GM18870 (cell line): Measurements from ENCODE around the gene PTGDS.

ENCODE experiments used
- ATAC-seq: cut with Tn5 transposase; IDR thresholded peaks from one replicate; pipeline ENCODE4 v1.9.1; 2021; ENCODE audit warnings: moderate library complexity; ENCODE audit not compliant: unreplicated experiment

The PTGDS gene

DNA sequence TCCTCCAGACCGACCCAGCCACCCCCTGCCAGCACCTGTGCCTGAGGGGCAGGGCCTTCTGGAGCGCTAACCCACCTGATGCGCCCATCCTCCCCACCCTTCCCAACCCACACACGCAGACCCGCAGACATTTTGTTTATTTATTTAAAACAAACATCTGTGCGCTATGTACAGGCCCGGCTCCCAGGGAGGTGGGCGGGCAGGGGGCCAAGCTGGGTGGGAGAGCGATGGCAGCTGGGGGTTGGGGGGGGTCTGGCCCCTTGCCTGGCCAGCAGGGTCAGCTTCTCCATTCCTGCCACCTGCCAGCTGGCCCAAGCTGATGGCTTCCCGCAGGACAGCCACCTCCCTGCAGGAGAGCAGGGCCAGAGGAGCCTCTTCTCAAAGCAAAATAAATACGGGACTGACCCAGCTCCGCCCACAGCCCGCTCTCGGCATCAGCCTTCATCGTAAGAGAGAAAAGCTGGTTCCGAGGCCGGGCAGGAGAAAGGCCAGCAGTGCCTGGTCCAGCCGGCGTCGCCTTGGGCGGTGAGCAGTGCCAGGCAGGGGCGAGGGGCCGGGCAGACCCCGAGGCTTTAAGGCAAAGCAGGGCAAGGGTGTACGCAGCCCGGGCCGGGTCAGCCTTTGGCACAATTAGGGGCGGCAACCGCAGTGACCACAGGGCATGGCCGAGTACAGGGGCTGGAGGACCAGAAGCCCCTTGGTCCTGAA lies 30.0 kb downstream of the PTGDS start:
- no peak for ATAC-seq

DNA sequence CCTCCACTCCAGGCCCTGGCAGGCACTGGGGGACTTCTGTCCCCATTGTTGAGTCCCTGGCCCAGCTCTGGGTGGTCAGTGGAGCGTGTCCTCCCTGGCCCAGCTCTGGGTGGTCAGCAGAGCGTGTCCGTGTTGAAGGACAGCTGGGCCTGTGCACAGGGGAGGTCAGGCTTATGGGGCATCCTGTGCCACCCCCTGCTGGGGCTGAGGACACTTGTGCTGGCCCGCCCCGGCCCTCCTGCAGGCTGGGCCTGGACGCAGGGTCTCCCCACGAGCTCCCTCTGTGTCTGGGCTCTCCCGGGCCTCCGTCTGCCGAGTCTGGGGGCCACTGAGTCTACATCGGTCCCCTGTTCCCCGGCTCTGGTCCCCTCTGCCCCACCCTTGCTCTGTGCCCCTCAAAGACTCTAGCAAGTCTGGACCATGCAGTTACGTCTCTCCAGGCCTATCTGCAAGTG lies 30.5 kb downstream of the PTGDS start:
- ATAC-seq: no peak

DNA sequence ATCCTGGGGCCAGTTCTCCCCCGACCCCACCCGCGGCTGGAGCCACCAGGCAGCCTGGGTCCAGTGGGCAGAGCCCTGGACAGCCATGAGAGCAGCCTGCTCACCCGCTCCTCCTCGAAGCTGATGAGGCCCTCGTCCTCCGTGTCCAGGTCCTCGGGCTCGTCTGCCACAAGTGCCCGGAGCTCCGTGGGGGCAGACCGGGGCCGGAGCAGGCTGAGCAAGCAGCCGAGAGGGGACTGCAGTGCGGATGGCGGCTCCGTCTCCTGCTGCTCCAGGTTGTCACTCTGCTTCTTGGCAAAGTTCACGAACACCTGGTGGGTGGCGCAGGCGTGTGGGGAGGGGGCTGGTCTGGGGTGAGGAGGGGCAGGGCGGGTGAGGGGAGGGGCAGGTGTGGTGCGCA lies 31.0 kb downstream of the PTGDS start:
- ATAC-seq: no peak

DNA sequence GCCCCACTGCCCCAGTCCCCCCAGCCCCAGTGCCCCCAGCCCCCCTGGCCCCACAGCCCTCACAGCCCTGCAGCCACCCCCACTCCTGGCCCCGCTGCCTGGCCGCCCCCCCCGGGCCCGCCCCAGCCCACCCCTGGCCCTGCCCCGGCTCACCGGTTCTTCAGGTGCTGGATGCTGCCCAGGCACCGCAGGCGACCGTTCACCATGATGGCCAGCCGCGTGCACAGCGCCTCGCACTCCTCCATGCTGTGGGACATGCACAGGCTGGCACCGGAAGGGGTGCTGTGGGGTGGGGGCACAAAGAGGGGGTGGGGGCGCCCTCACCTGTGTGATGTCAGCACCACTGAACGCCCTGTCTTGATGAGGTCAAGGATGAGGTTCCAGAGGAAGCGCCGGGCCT lies 31.9 kb downstream of the PTGDS start:
- ATAC-seq: no peak

DNA sequence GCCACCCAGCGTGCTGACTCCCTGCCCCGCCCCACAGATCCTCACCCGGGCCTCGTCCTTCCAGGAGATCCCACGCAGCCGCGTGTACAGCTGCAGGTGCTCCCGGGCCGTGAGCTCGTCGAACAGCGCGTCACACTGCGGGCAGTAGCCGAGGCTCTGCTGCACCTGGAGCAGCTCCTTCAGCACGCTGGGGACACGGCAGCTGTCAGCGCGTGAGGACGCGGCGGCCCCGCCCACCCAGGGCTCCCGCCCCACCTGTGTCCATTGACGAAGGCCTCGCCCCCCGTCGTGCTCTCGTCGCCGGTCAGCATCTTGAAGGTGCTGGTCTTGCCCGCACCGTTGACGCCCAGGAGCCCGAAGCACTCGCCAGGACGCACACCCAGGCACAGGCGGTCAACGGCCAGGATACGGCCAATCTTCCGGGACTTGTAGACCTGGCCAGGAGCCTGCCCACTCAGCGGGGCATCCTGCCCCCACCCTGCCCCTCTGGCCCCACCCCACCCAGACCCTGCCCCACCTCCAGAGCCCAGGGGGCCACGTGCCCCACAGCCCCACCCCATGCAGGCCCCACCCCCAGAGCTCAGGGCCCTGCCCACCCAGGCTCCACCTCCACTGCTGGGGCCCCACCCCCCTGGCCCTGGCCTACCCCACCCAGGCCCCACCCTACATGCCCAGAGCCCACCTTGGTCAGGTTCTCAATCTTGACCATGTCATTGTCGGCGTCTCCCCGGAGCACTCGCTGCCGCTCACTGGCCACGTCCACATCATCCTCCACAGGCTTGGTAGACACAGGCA lies 32.8 kb downstream of the PTGDS start:
- ATAC-seq: no peak

DNA sequence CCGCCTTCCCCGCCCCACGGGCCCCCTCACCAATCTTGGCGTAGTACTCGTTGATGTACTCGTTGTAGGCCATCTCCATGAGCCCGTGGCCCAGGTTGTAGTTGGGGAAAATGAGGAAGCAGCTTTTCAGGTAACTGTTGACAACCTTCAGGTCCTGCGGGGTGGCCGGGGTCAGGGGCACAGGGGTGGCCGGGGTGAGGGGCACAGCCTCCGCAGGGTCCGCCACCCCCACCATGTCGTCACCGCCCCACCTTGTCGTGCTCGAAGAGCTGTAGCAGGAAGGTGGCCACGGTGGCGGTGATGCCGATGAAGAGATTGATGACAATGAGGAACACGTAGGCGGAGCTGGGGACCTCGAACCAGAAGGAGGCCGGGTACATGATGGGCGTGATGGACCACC lies 33.9 kb downstream of the PTGDS start:
- no peak for ATAC-seq

DNA sequence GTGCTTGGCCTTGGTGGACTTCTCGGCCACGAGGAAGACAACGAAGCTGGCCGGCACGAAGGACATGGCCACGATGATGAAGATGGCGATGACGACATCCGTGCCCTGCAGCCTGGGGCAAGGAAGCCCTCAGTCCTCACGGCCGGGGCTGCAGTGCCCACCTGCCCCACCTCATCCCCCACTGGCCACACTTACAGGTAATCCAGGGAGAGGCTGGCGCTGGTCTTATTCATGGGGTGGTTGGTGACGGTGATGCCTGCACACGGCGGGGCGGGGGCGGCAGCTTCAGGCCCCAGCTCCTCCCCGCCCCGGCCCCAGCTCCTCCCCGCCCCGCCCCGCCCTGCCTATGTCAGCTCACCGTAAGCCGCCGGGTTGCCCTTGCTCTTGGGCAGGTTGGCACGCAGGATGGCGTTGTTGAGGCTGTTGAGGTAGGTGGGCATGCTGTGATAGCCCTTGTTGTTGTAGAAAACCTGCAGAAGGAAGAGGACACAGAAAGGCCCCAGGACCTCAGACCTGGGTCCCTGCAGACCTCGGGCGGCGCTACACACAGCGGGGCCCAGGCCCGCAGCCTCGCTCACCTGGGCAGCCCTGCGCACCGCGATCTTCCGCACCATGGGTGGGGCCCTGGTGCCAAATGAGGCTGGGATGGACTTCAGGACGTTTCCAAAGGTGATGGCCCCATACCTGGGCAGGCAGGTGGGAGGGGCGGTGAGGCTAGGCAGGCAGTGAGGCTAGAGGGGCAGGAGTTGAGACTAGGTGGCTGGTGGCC lies 34.8 kb downstream of the PTGDS start:
- no peak for ATAC-seq

DNA sequence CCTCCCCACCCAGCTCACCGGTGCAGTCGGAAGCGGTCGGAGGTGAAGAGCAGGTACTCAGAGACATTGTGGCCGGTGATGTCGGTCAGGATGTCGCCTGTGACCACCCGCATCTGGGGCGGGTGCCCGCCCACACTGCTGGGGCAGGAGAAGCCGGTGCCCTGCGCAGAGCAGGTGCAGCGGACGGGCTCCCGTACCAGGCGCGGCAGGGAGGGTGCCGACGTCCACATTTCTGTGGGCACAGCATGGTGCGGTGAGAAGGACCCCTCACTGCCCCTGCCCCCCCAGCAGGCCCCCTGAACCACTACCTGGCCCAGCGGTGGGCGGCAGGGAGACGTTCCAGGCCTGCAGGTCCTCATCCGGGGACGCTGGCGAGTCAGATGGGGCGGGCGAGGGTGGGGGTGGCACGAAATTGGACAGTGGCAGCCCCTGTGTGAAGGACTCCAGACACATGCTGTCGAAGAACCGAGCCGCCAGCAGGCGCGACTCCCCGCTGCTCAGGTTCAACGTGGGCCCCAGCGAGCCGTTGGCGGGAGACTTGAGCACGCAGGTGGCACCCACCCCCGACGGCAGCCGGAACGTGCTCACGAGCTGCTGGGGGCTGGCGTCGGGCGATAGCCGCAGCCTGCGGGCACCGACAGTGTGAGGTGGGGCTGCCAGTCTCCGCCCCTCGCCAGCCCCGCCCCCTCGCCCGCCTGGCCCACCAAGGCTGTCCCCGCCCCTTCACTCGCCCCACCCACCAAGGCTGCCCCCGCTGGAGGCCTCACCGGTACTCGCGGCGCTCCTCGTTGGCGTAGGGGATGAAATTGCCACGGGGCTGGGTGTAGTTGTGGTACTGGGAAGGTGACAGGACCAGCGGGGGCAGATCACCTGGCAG lies 35.6 kb downstream of the PTGDS start:
- ATAC-seq: no peak

DNA sequence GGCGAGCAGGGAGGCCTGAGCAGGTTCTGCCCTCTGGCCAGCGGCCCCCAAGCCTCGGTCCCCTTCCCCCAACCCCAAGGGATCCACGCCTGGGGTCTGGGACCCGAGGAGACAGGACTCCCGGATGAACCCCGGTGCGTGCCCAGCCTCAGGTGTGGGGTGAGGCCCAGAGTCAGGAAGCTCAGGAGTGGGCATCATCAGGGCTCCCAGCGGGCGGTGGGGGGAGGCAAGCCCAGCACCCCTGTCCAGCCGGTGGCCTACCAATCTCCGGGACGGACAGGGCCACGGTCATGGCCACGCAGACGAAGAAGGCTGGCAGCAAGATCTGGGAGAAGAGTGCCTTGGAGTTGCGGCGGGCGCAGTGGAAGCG lies 36.3 kb downstream of the PTGDS start:
- ATAC-seq: no peak

DNA sequence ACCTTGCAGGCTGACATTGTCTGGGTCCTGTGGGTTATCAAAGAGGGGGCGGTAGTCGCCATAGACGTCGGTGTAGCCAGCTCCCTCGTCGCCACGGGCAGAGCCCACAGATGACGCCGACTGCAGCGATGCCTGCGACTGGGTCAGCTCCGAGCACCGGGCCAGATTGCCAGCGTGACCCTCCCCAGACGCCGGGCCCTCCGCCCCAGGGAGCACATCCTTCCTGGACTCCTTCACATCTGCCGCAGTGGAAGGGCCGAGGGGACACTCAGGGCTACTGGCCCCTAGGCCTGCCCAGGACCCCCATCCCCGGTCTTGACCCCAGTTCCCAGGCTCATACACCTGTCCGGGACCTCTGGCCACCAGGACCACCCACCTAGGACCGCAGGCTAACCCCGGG lies 36.9 kb downstream of the PTGDS start:
- ATAC-seq: no peak

DNA sequence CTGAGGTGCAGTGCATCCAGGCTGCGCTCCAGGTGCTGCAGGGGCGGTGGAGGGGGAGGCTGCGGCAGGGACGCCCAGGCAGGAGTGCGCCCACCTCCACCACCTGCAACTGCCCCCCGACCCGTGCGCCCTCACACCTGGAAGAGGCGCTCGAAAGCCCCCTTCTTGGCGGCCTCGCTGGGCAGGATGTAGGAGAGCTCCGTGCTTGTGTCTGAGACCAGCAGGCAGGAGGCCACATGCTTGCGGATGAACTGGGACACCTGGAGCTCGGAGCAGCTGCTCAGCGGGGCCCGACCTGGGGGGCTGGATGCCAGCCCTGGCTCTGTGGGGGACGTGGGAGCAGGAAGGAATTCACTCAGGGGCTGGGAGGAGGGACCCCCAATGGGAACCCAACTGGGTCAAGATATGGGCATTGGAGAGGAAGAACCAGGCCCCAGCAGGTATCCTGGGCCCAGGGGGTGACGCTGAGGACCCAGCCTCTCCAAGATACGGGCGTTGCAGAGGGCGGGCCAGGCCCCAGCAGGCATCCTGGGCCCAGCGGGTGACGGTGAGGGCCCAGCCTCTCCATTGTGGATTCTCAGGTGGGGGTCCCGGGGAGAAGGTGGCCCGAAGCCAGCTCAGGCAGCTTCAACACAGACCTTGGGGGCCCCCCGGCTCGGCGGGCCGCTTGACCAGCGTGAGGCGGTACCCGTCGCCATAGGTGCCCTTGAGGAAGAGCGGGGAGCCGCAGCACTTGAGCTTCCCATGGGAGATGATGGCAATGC lies 37.7 kb downstream of the PTGDS start:
- ATAC-seq: no peak

DNA sequence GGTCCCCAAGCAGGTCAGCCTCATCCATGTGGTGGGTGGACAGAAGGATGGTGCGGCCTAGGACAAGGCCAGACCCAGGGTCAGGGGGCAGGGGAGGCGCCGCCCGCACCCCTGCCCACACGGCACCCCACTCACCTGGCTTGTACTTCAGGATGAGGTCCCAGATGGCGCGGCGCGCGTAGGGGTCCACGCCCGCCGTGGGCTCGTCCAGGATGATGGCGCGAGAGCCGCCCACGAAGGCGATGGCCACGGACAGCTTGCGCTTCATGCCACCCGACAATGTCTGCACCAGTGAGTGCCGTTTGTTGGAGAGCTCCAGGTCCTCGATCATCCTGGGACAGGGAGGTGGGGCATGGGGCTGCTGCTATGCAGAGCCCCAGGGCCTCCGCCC lies 38.2 kb downstream of the PTGDS start:
- no peak for ATAC-seq

DNA sequence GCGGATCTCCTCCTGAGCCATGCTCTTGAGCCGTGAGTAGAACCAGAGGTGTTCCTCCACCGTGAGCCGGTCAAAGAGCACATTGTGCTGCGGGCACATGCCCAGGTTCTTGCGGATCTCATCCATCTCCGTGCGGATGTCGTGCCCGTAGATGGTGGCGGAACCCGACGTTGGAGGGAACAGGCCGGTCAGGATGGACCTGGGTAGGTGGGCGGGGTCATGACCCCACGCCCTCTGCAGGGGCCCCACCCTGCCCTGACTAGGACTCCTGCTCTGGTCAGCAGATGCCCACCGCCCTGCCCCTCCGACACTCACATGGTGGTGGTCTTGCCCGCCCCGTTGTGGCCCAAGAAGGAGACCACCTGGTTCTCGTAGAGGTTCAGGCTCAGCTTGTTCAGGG lies 38.7 kb downstream of the PTGDS start:
- no peak for ATAC-seq

DNA sequence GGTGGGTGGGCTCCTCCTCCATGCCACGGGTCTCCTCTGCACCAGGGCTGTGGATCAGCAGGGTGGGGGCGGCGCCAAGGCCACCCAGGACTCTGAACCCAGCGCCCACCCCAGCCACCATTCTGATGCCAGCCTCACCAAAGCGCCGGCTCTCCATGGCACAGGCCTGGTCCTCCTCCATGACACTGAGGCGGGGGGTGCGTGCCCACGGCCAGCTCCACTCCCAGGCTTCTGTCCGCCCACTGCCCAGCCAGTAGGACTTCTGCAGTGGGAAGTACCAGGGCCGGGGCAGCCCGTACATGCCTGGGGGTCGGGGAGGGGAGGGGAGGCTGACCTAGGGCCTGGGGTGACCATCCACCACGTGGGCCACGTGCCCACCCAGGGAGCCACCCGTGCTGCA lies 39.1 kb downstream of the PTGDS start:
- ATAC-seq: no peak

DNA sequence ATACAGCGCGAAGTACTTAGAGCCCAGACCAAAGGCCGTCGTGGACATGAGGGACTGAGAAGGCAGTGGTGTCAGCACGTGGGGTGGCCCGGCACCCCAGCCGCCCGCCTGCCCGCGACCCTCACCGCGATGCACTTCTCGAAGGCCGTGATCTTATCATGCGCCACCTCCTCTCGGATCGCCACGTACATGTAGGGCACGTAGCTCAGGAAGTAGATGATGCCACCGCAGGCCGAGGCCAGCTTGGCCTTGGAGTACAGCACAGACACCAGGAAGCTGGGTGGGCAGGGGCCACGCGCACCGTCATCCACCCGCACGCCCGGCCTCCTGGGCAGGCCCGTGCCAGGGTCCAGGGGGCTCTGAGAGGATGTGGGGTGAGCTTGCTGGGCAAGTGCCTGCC lies 39.8 kb downstream of the PTGDS start:
- no peak for ATAC-seq

DNA sequence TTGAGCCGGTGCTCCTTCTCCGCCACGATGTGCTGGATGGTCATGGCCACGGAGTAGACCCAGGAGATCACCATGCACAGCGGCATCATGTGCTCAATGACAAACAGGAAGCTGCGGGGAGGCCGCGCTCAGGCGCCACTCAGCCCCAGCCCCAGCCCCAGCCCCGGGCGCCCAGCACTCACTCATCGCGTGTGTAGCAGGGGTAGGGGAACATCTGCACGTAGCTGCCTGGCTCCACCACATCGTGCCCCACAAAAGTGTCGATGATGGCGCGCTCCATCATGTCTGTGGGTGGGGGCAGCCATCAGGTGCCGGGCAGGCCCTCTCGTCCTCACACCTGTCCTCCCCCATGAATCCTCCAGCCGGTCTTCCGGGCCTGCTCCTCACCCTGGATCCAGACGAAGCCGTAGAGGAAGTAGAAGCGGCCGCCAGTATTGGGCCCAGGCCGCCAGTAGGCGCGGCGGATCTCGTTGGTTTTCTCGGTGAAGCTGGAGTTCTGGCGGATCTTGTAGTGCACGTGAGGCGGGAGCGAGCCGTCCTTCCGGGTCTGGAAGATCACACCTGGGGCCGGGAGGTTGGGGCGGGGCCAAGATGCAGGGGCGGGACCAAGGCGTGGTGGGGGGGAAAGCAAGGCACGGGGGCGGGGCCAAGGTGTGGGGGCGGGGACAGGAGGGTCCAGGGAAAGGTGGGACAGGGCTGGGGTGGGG lies 40.6 kb downstream of the PTGDS start:
- ATAC-seq: no peak

DNA sequence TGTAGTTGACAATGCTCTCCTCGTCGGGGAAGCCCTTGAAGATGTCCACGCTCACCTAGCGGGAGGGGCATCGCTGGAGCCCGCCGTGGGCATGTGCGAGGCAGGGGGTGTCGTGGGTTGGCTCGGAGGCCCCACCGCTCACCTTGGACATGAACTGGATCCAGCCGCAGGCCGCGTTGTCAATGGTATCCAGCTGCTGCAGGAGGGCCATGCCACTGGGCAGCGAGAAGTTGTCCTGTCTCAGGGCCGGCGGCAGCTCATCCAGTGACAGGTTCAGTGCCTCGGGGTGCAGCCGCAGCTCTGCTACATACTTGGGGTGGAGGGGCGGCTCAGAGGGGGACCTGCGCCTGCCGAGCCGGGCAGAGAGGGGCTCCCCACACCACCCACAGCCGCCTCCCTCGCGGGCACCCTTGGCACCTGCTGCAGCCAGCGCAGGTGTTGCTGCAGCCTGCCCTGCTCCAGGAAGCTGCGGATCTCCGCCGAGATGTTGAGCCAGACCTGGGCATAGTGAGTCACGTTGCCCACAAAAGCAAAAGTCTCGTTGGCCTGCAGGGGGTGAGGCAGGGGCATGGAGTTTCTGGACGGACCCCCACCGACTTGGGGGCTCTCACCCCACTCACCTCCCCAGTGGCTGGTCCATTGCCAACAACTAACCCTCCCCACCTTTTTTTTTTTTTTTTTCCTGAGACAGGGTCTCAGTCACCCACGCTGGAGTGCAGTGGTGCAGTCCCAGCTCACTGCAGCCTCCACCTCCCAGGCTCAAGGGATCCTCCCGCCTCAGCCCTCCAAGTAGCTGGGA lies 41.7 kb downstream of the PTGDS start:
- no peak for ATAC-seq

DNA sequence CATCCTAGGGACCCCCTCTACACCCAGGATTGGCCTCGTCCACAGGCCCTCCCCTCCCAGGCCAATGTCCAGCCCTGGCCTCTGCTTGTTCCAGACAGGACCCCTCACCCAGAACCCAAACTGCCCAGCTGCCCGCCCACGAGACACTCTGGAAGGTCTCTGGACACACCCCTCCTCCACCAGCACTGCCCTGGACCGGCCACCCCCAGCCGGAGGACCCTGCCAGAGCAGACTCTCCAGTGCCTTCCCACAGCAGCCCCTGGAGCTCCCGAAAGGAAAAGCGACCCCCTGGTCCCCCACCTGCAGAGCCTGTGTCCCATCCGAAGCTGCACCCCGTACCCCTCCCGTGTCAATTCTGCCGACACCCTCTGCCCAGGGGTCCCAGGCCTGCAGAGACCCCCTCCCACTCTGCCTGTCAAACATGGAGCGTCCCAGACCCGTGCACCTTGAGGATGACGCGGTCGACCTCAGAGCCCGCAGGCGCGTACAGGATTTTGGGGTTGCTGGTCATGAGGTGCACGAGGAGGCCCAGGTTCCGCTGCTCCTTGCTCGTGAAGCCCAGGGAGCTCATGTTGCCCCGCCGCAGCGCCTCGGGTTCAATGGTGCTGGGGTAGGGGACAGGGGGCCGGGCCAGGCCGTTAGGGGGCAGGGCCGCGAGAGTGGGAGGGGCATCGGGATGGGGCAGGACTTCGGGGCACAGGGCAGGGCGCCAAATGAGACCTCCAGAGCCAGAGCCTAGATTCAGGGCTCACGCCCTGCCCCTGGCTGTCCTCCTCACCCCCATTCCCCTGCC lies 42.8 kb downstream of the PTGDS start:
- no peak for ATAC-seq
